ENCODE data around the gene DUS3L. TPM values are rescaled to one million over a fixed set of nuclear protein-coding genes. Genes with fewer than 3 reads are reported as not detected.

Gene DUS3L
- total RNA-seq, 1 donor from 2014 or later, result 55.5 TPM

GRCh38 chr19:5823579-5824281, 32.8 kb upstream of the DUS3L start:
- FAIRE-seq, result no peak

GRCh38 chr19:5822181-5822844, 31.4 kb upstream of the DUS3L start:
- TF ChIP-seq CTCF (IDR thresholded peaks at IDR 0.05; ENCODE audit: insufficient read depth, low read length, severe bottlenecking), result no peak
- FAIRE-seq, result no peak
- H3K4me3 ChIP-seq (ENCODE audit: low read depth, low read length), result no peak overlapping the region
- no peaks in the 10 kb centered on the region for H3K27me3 ChIP-seq (ENCODE audit: control insufficient read depth, insufficient read depth, low read length)
- DNase-seq (ENCODE audit: low read depth), result no peak
- H3K36me3 ChIP-seq (ENCODE audit: control insufficient read depth, insufficient read depth, low read length), result no peaks in the 10 kb centered on the region

More at GRCh38 chr19:5823579-5824281, 32.8 kb upstream of the DUS3L start:
- no peaks in the 10 kb centered on the region for H3K27me3 ChIP-seq (ENCODE audit: control insufficient read depth, insufficient read depth, low read length)
- TF ChIP-seq CTCF (IDR thresholded peaks at IDR 0.05; ENCODE audit: insufficient read depth, low read length, severe bottlenecking), result peak; percentile 48
- no peak overlapping the region for H3K4me3 ChIP-seq (ENCODE audit: low read depth, low read length)
- DNase-seq (ENCODE audit: low read depth), result no peak
- H3K36me3 ChIP-seq (ENCODE audit: control insufficient read depth, insufficient read depth, low read length), result no peaks in the 10 kb centered on the region

GRCh38 chr19:5821521-5822180, 30.7 kb upstream of the DUS3L start:
- Histone ChIP-seq H3K4me3 (ENCODE audit: low read depth, low read length) (no peak overlapping the region), H3K36me3 (ENCODE audit: control insufficient read depth, insufficient read depth, low read length) (no peaks in the 10 kb centered on the region), H3K27me3 (ENCODE audit: control insufficient read depth, insufficient read depth, low read length) (no peaks in the 10 kb centered on the region)
- TF ChIP-seq CTCF (IDR thresholded peaks at IDR 0.05; ENCODE audit: insufficient read depth, low read length, severe bottlenecking), result no peak
- FAIRE-seq (no peak), DNase-seq (ENCODE audit: low read depth) (no peak)

- Histone ChIP-seq H3K27me3 (ENCODE audit: control insufficient read depth, insufficient read depth, low read length) (no peaks in the 10 kb centered on the region), H3K36me3 (ENCODE audit: control insufficient read depth, insufficient read depth, low read length) (no peaks in the 10 kb centered on the region), H3K4me3 (ENCODE audit: low read depth, low read length) (no peak overlapping the region)
- TF ChIP-seq CTCF (IDR thresholded peaks at IDR 0.05; ENCODE audit: insufficient read depth, low read length, severe bottlenecking), result no peak
- FAIRE-seq (no peak), DNase-seq (ENCODE audit: low read depth) (no peak)
Observed at GRCh38 chr19:5820785-5821184, 29.8 kb upstream of the DUS3L start.

- Histone ChIP-seq H3K36me3 (ENCODE audit: control insufficient read depth, insufficient read depth, low read length) (no peaks in the 10 kb centered on the region), H3K27me3 (ENCODE audit: control insufficient read depth, insufficient read depth, low read length) (no peaks in the 10 kb centered on the region), H3K4me3 (ENCODE audit: low read depth, low read length) (no peak overlapping the region)
- DNase-seq (ENCODE audit: low read depth), result no peak
- TF ChIP-seq CTCF (IDR thresholded peaks at IDR 0.05; ENCODE audit: insufficient read depth, low read length, severe bottlenecking), result no peak
- peak; percentile 55 for FAIRE-seq
Observed at GRCh38 chr19:5818594-5818993, 27.6 kb upstream of the DUS3L start.

All from bronchial epithelial cell (primary cell).